HepG2 (cell line): ENCODE results near the gene UMOD.

ENCODE experiments used
- CBFB ChIP-seq: sonication (generic); formaldehyde crosslinking; IDR thresholded peaks from 2 replicates; pipeline ENCODE4 v1.4.0; 2020; ENCODE audit warnings: missing genetic modification reagents
- CHD2 ChIP-seq: IDR thresholded peaks from 2 replicates; pipeline ENCODE4 v1.6.1; 2011; ENCODE audit warnings: low read depth, low read length, improper control_type of control experiment
- CTCF ChIP-seq: sonication (generic); formaldehyde crosslinking; IDR thresholded peaks from 2 replicates; pipeline ENCODE4 v1.5.0; 2020; ENCODE audit warnings: mild to moderate bottlenecking, missing genetic modification reagents, moderate library complexity
- IRF2 ChIP-seq: IDR thresholded peaks from 2 replicates; pipeline ENCODE4 v1.6.1; 2018; ENCODE audit warnings: missing genetic modification reagents, missing compliant biosample characterization
- KLF13 ChIP-seq: sonication (generic); formaldehyde crosslinking; IDR thresholded peaks from 2 replicates; pipeline ENCODE4 v1.4.0; 2020; ENCODE audit warnings: mild to moderate bottlenecking, missing genetic modification reagents
- POLR2A ChIP-seq, 2 experiments: IDR thresholded peaks; 2 replicates each; pipeline ENCODE4 v1.6.1; 2011; ENCODE audit warnings: low read depth in 2 of 2, low read length in 2 of 2, mild to moderate bottlenecking in 1 of 2, moderate library complexity in 1 of 2; ENCODE audit not compliant: insufficient read depth in 1 of 2
- SMC3 ChIP-seq: IDR thresholded peaks from 2 replicates; pipeline ENCODE4 v1.6.1; 2011; ENCODE audit warnings: low read length, improper control_type of control experiment
- SRF ChIP-seq: IDR thresholded peaks from 2 replicates; pipeline ENCODE4 v1.6.1; 2011; ENCODE audit warnings: mild to moderate bottlenecking, low read depth, low read length, moderate library complexity
- ZBTB21 ChIP-seq: sonication (generic); formaldehyde crosslinking; IDR thresholded peaks from 2 replicates; pipeline ENCODE4 v1.4.0; 2020; ENCODE audit warnings: missing genetic modification reagents
- ZFP91 ChIP-seq: sonication (generic); formaldehyde crosslinking; IDR thresholded peaks from 2 replicates; pipeline ENCODE4 v1.9.0; 2022; ENCODE audit warnings: missing genetic modification reagents, mild to moderate bottlenecking, borderline replicate concordance
- ZNF761 ChIP-seq: sonication (generic); formaldehyde crosslinking; conservative IDR thresholded peaks from 2 replicates; pipeline ENCODE4 v1.4.0; 2020; ENCODE audit warnings: mild to moderate bottlenecking, missing genetic modification reagents
- TF ChIP-seq, protein P1 (sequence below): IDR thresholded peaks from 2 replicates; pipeline ENCODE4 v1.6.1; 2012; ENCODE audit warnings: low read length, improper control_type of control experiment
- TF ChIP-seq, protein P2 (sequence below): sonication (generic); formaldehyde crosslinking; IDR thresholded peaks from 2 replicates; pipeline ENCODE4 v1.5.1; 2020; ENCODE audit warnings: missing genetic modification reagents, mild to moderate bottlenecking, borderline replicate concordance

- TF ChIP-seq ZBTB21 (no peak), KLF13 (CRISPR knock-in tag) (no peak), CHD2 (no peak), IRF2 (CRISPR knock-in tag) (no peak), ZFP91 (CRISPR knock-in tag) (no peak), SRF (no peak), CBFB (no peak), ZNF761 (no peak), CTCF (CRISPR knock-in tag) (no peak), POLR2A (IDR thresholded peaks at IDR 0.05; ENCODE audit: insufficient read depth in 1 of 2, low read depth in 2 of 2, low read length in 2 of 2) (no peak), SMC3 (no peak)
- TF ChIP-seq, protein P1, sequence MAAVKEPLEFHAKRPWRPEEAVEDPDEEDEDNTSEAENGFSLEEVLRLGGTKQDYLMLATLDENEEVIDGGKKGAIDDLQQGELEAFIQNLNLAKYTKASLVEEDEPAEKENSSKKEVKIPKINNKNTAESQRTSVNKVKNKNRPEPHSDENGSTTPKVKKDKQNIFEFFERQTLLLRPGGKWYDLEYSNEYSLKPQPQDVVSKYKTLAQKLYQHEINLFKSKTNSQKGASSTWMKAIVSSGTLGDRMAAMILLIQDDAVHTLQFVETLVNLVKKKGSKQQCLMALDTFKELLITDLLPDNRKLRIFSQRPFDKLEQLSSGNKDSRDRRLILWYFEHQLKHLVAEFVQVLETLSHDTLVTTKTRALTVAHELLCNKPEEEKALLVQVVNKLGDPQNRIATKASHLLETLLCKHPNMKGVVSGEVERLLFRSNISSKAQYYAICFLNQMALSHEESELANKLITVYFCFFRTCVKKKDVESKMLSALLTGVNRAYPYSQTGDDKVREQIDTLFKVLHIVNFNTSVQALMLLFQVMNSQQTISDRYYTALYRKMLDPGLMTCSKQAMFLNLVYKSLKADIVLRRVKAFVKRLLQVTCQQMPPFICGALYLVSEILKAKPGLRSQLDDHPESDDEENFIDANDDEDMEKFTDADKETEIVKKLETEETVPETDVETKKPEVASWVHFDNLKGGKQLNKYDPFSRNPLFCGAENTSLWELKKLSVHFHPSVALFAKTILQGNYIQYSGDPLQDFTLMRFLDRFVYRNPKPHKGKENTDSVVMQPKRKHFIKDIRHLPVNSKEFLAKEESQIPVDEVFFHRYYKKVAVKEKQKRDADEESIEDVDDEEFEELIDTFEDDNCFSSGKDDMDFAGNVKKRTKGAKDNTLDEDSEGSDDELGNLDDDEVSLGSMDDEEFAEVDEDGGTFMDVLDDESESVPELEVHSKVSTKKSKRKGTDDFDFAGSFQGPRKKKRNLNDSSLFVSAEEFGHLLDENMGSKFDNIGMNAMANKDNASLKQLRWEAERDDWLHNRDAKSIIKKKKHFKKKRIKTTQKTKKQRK, result no peak
- TF ChIP-seq, protein P2, sequence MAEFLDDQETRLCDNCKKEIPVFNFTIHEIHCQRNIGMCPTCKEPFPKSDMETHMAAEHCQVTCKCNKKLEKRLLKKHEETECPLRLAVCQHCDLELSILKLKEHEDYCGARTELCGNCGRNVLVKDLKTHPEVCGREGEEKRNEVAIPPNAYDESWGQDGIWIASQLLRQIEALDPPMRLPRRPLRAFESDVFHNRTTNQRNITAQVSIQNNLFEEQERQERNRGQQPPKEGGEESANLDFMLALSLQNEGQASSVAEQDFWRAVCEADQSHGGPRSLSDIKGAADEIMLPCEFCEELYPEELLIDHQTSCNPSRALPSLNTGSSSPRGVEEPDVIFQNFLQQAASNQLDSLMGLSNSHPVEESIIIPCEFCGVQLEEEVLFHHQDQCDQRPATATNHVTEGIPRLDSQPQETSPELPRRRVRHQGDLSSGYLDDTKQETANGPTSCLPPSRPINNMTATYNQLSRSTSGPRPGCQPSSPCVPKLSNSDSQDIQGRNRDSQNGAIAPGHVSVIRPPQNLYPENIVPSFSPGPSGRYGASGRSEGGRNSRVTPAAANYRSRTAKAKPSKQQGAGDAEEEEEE (CRISPR knock-in tag), result no peak
Measured at GRCh38 chr16:20301840-20302239, 50.7 kb downstream of the UMOD start.
